ENCODE data around the gene PTPRN2.

DNA sequence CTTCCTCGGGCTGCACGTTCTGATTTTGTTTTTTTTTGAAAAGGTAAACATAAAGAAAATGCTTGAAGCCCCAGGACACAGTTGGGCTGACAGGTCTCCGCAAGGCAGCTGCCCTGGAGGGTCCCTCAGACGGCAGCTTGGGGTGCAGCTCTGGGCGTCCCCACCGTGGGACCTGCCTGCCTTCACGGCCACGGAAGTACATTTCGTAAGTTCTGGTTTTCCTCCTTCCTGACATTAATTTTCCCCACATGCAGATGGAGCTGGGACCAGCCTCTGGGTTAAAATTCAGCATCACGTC is 759.8 kb downstream of the PTPRN2 start:
- TF ChIP-seq BHLHE40 (IDR thresholded peaks at IDR 0.05; ENCODE audit: borderline replicate concordance) (no peak), FOXA1 (IDR thresholded peaks at IDR 0.05) (no peak), SUZ12 (IDR thresholded peaks at IDR 0.05) (no peak), FOXK2 (IDR thresholded peaks at IDR 0.05) (no peak), L3MBTL2 (conservative IDR thresholded peaks at IDR 0.05) (no peak), SP1 (IDR thresholded peaks at IDR 0.05) (no peak), ELF4 (IDR thresholded peaks at IDR 0.05) (no peak), LEF1 (IDR thresholded peaks at IDR 0.05; ENCODE audit: borderline replicate concordance) (no peak), ARNT (IDR thresholded peaks at IDR 0.05) (no peak), FOXM1 (IDR thresholded peaks at IDR 0.05; ENCODE audit: borderline replicate concordance) (no peak)
